ENCODE results near the gene KLC1. TPM values are rescaled to one million over a fixed set of nuclear protein-coding genes. Genes with fewer than 3 reads are reported as not detected.
"Not testable (repeated sequence)": the region's sequence is repeated elsewhere in the genome, so short reads cannot be mapped to it uniquely, and the experiment has no call there.

KLC1 gene
- total and polyA plus RNA-seq, 2 of the 8 experiments (the other 6 are each of a cell fraction or from before 2014, with no cell fraction given), result 84.6 to 134 TPM

DNA sequence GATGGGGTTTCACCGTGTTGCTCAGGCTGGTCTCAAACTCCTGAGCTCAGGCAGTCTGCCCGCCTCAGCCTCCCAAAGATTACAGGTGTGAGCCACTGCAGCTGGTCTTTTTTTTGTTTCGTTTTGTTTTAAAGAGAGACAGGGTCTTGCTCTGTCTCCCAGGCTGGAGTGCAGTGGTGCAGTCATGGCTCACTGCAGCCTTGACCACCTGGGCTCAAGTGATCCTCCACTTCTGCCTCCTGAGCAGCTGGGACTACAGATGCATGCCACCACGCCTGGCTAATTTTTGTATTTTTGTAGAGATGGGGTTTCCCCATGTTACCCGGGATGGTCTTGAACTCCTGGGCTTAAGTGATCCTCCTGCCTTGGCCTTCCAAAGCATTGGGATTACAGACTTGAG, 62.6 kb downstream of the KLC1 start:
- H2AK5ac ChIP-seq (ENCODE audit: low read depth, low read length); H3K9me3 ChIP-seq (ENCODE audit: insufficient read depth in 2 of 2, low read depth in 1 of 2, low read length in 1 of 2); H3K4me2 ChIP-seq (ENCODE audit: insufficient read depth in 1 of 2, low read depth in 2 of 2, low read length in 2 of 2); H3K9ac ChIP-seq (replicated peaks in 1 of 4; ENCODE audit: extremely low read depth in 1 of 4, low read depth in 3 of 4, low read length in 3 of 4); H2AFZ ChIP-seq (ENCODE audit: low read length); H2BK15ac ChIP-seq (ENCODE audit: low read length); H3K4me3 ChIP-seq (ENCODE audit: extremely low read depth in 1 of 4, insufficient read depth in 2 of 4, low read depth in 3 of 4, low read length in 4 of 4); H3K4ac ChIP-seq (replicated peaks; ENCODE audit: insufficient read length, low read depth, low read length); H4K8ac ChIP-seq (ENCODE audit: extremely low read depth, insufficient read depth, low read length); H3K18ac ChIP-seq (ENCODE audit: extremely low read depth, low read length); H3K79me2 ChIP-seq (ENCODE audit: control insufficient read depth in 1 of 2, insufficient read depth in 2 of 2, low read length in 2 of 2); H3K56ac ChIP-seq (replicated peaks; ENCODE audit: insufficient read length, low read depth, low read length); H2BK120ac ChIP-seq (replicated peaks; ENCODE audit: low read depth, low read length); H2BK5ac ChIP-seq (ENCODE audit: low read depth, low read length); H3K23ac ChIP-seq (ENCODE audit: insufficient read length); FAIRE-seq; H3K4me1 ChIP-seq (replicated peaks in 1 of 4; ENCODE audit: control insufficient read depth in 3 of 4, insufficient read depth in 4 of 4, low read length in 3 of 4); H2BK12ac ChIP-seq (ENCODE audit: low read depth, low read length); H2BK20ac ChIP-seq (ENCODE audit: low read length); H3K14ac ChIP-seq (ENCODE audit: insufficient read length); H3K23me2 ChIP-seq (ENCODE audit: low read depth, low read length); DNase-seq (ENCODE audit: low read depth in 1 of 2, low spot score in 2 of 2); H4K91ac ChIP-seq (replicated peaks; ENCODE audit: insufficient read length, low read length); H4K5ac ChIP-seq (ENCODE audit: insufficient read length, low read depth, low read length); H3K27me3 ChIP-seq (replicated peaks in 1 of 4; ENCODE audit: control insufficient read depth in 3 of 4, extremely low read depth in 1 of 4, insufficient read depth in 3 of 4, low read length in 3 of 4); H3K27ac ChIP-seq (ENCODE audit: low read depth, low read length): not testable (repeated sequence)
- 92% methylated on average over 5 of the region's 5 CpGs; no CpG with 5 or more reads in 1 of the 2 experiments for WGBS, 2 experiments (ENCODE audit: extremely low coverage in 1 of 2, insufficient coverage in 1 of 2, insufficient read length in 1 of 2, insufficient replicate concordance in 2 of 2, low coverage in 1 of 2, low lambda C conversion rate in 2 of 2, missing lambda C conversion rate in 1 of 2)
- peaks cover 7 to 46% (median 14%) of the 10 kb centered on the region in 4 experiments; a peak in 6 of 8 replicates for H3K36me3 ChIP-seq (ENCODE audit: control insufficient read depth in 2 of 4, insufficient read depth in 4 of 4, low read length in 3 of 4)
- peaks cover 10% of the 10 kb centered on the region for H3K79me1 ChIP-seq (ENCODE audit: low read depth, low read length)
- H4K20me1 ChIP-seq (replicated peaks in 1 of 2; ENCODE audit: control insufficient read depth in 1 of 2, insufficient read depth in 2 of 2, low read length in 2 of 2), result peaks cover 2 to 21% of the 10 kb centered on the region in 2 experiments
- ChIA-PET CTCF (ENCODE audit: partially characterized antibody) (interaction anchor here (0.6 kb wide), 1 partner anchor 41 kb away, joined by 4 read pairs; no protein-coding TSS in a partner anchor), POLR2A (ENCODE audit: partially characterized antibody) (interaction anchor here (8.8 kb wide), 1 partner anchor 13 kb away, joined by 74 read pairs; no protein-coding TSS in a partner anchor)
